GM23248 (cell line): ENCODE results near the gene MORN1. TPM values are rescaled to one million over a fixed set of nuclear protein-coding genes. Genes with fewer than 3 reads are reported as not detected.
A peak's percentile ranks its signal among the peaks of the same experiment; 100 is the strongest.

Experiments
- DNase-seq: peaks from one replicate; pipeline ENCODE4 v3.0.0-alpha.2; 2015
- H2AFZ ChIP-seq: fragments of 200-600 bp; sonication (generic); 2 replicates; pipeline ENCODE4 v1.6.1; 2016; ENCODE audit warnings: antibody characterized with exemption
- H3F3A ChIP-seq: fragments of 200-600 bp; sonication (generic); 2 replicates; pipeline ENCODE4 v1.6.1; 2016; ENCODE audit warnings: mild to moderate bottlenecking, antibody characterized with exemption, mixed run types; ENCODE audit not compliant: insufficient read depth
- H3K27ac ChIP-seq: fragments of 200-600 bp; sonication (generic); 2 replicates; pipeline ENCODE4 v1.5.1; 2016; ENCODE audit warnings: mild to moderate bottlenecking
- H3K27me3 ChIP-seq: fragments of 200-600 bp; sonication (generic); replicated peaks from 2 replicates; pipeline ENCODE4 v1.6.1; 2016; ENCODE audit warnings: mild to moderate bottlenecking; ENCODE audit not compliant: insufficient read depth
- H3K36me3 ChIP-seq: fragments of 200-600 bp; sonication (generic); 2 replicates; pipeline ENCODE4 v1.6.1; 2016; ENCODE audit warnings: low read depth, mild to moderate bottlenecking
- H3K4me1 ChIP-seq: fragments of 200-600 bp; sonication (generic); 2 replicates; pipeline ENCODE4 v1.6.1; 2016; ENCODE audit warnings: mild to moderate bottlenecking; ENCODE audit not compliant: insufficient read depth
- H3K4me2 ChIP-seq: fragments of 200-600 bp; sonication (generic); one replicate; pipeline ENCODE4 v1.6.1; 2016; ENCODE audit warnings: mild to moderate bottlenecking; ENCODE audit not compliant: unreplicated experiment
- H3K4me3 ChIP-seq: fragments of 200-600 bp; sonication (generic); 2 replicates; pipeline ENCODE4 v1.5.1; 2016; ENCODE audit warnings: mild to moderate bottlenecking
- H3K79me2 ChIP-seq: fragments of 200-600 bp; sonication (generic); 2 replicates; pipeline ENCODE4 v1.6.1; 2016; ENCODE audit warnings: mild to moderate bottlenecking; ENCODE audit not compliant: insufficient read depth
- H3K9ac ChIP-seq: fragments of 200-600 bp; sonication (generic); 2 replicates; pipeline ENCODE4 v1.6.1; 2016; ENCODE audit warnings: mild to moderate bottlenecking
- H3K9me2 ChIP-seq: fragments of 200-600 bp; sonication (generic); 2 replicates; pipeline ENCODE4 v1.6.1; 2016; ENCODE audit warnings: mixed run types, mild to moderate bottlenecking, moderate library complexity; ENCODE audit not compliant: insufficient read depth
- H3K9me3 ChIP-seq: fragments of 200-600 bp; sonication (generic); one replicate; pipeline ENCODE4 v1.6.1; 2017; ENCODE audit warnings: low read depth
- H4K20me1 ChIP-seq: fragments of 200-600 bp; sonication (generic); 2 replicates; pipeline ENCODE4 v1.6.0; 2016; ENCODE audit not compliant: insufficient read depth
- EZH2 ChIP-seq: fragments of 200-600 bp; sonication (generic); IDR thresholded peaks from 2 replicates; pipeline ENCODE4 v1.6.1; 2018; ENCODE audit warnings: antibody characterized with exemption, mild to moderate bottlenecking; ENCODE audit not compliant: insufficient read depth, poor library complexity, severe bottlenecking
- EZH2phosphoT487 ChIP-seq: fragments of 200-600 bp; sonication (generic); IDR thresholded peaks from 2 replicates; pipeline ENCODE4 v1.6.1; 2018; ENCODE audit warnings: antibody characterized with exemption, moderate library complexity, mild to moderate bottlenecking, low read depth; ENCODE audit not compliant: insufficient read depth
- WGBS, 2 experiments: methylation state at CpG; one replicate each; pipeline ENCODE4 v1.1.6; 2015 to 2017; ENCODE audit warnings: low lambda C conversion rate in 2 of 2, low coverage in 1 of 2; ENCODE audit errors: missing lambda C conversion rate in 2 of 2; 5-methylcytosine and 5-hydroxymethylcytosine counted together
- in situ Hi-C: fragments of 300-500 bp; cut with MboI; formaldehyde crosslinking; loops from 2 replicates; pipeline ENCODE4 v1.15.0; 2020
- polyA plus RNA-seq: library from polyadenylated mRNA; unstranded; fragments of >200 nt; fragmentation: Nextera tagmentation; extraction: Ambion mirVana; gene quantifications from 2 replicates; pipeline ENCODE4 v1.2.1, GENCODE V29; 2016
- total RNA-seq: library from RNA; depleted of rRNA; stranded (reverse); fragments of >200 nt; shearing (Covaris generic); gene quantifications from 2 replicates; pipeline ENCODE4 v1.2.3, GENCODE V29; 2014

MORN1 gene
- total and polyA plus RNA-seq, 2 experiments from 2014 or later, result 7.2 to 8.8 TPM

GRCh38 chr1:2415801-2416208, 24.5 kb upstream of the MORN1 start:
- Histone ChIP-seq H3K79me2 (peaks cover 14% of the 10 kb centered on the region), H3K4me2 (no peak overlapping the region), H2AFZ (no peak overlapping the region), H3K9me2 (no peaks in the 10 kb centered on the region), H3K9ac (no peak overlapping the region), H3K27me3 (peaks cover 6% of the 10 kb centered on the region), H3K9me3 (no peaks in the 10 kb centered on the region), H3K36me3 (no peaks in the 10 kb centered on the region), H3K27ac (no peak overlapping the region), H3K4me3 (no peak overlapping the region), H4K20me1 (no peaks in the 10 kb centered on the region), H3K4me1 (no peaks in the 10 kb centered on the region), H3F3A (no peaks in the 10 kb centered on the region)
- TF ChIP-seq EZH2 (no peak), EZH2phosphoT487 (no peak)
- 63 to 70% methylated on average over 18 to 19 of the region's 19 CpGs for WGBS, 2 experiments
- DNase-seq, result no peak
- in situ Hi-C loops, result loop anchor here (10.0 to 25.0 kb wide), 3 partner anchors 129 to 1009 kb away; partner anchors contain the start of gene ACTRT2

GRCh38 chr1:2415337-2415736, 24.0 kb upstream of the MORN1 start:
- peaks cover 6% of the 10 kb centered on the region for H3K27me3 ChIP-seq
- in situ Hi-C loops, result loop anchor here (10.0 to 25.0 kb wide), 3 partner anchors 129 to 1009 kb away; partner anchors contain the start of gene ACTRT2
- no peaks in the 10 kb centered on the region for H3K9me2 ChIP-seq
- no peak overlapping the region for H2AFZ ChIP-seq
- DNase-seq, result no peak
- no peaks in the 10 kb centered on the region for H3K4me1 ChIP-seq
- H3K4me2 ChIP-seq, result no peak overlapping the region
- H3K36me3 ChIP-seq, result no peaks in the 10 kb centered on the region
- 55 to 68% methylated on average over 11 of the region's 11 CpGs for WGBS, 2 experiments
- no peaks in the 10 kb centered on the region for H4K20me1 ChIP-seq
- H3K27ac ChIP-seq, result no peak overlapping the region
- no peak overlapping the region for H3K4me3 ChIP-seq
- H3K9me3 ChIP-seq, result no peaks in the 10 kb centered on the region
- H3F3A ChIP-seq, result no peaks in the 10 kb centered on the region
- TF ChIP-seq EZH2phosphoT487 (no peak), EZH2 (no peak)
- peaks cover 16% of the 10 kb centered on the region for H3K79me2 ChIP-seq
- H3K9ac ChIP-seq, result no peak overlapping the region

DNA sequence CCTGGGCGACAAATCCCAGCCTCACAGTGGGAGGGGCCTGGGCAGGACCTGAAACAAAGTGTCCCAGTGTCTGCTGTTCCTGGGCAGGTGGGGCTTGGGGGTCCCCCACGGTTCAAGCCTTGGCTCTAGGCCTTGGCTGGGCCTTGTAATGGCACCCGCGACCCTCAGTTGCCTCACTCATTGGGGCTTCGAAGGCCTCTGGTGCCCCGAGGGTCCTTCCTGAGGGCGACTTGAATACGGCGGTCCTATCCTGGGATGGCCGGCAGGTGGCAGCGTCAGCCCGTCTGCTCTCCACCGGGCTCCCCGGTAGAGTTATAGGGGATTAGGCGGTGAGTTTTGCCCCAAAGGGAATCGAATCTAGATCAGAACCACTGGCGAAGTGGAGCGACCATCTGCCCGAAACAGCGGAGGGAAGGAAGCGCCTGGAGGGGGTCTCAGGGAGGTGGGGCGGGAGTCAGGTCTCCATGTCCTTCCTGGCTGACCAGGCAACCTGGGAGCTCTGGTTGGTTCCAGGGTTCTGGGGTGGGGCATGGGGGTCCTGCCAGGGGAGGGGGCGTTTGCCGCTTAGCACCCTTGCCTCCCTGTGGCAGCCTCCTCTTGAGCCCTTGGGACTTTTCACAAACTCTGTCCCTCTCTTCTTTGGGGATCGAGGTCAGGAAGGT, 23.1 kb upstream of the MORN1 start:
- H3K79me2 ChIP-seq, result peaks cover 16% of the 10 kb centered on the region
- peak; percentile 74 for DNase-seq
- no peaks in the 10 kb centered on the region for H3K36me3 ChIP-seq
- no peaks in the 10 kb centered on the region for H3K9me3 ChIP-seq
- H3K4me2 ChIP-seq, result no peak overlapping the region
- H3K4me1 ChIP-seq, result no peaks in the 10 kb centered on the region
- H3K27me3 ChIP-seq, result peaks cover 6% of the 10 kb centered on the region
- in situ Hi-C loops, result loop anchor here (10.0 to 25.0 kb wide), 3 partner anchors 130 to 1010 kb away; partner anchors contain the start of gene ACTRT2
- no peak overlapping the region for H2AFZ ChIP-seq
- no peaks in the 10 kb centered on the region for H4K20me1 ChIP-seq
- no peak overlapping the region for H3K9ac ChIP-seq
- H3K9me2 ChIP-seq, result no peaks in the 10 kb centered on the region
- no peak overlapping the region for H3K4me3 ChIP-seq
- no peak overlapping the region for H3K27ac ChIP-seq
- TF ChIP-seq EZH2phosphoT487 (no peak), EZH2 (no peak)
- no peaks in the 10 kb centered on the region for H3F3A ChIP-seq
- WGBS, 2 experiments, result 1 to 2% methylated on average over 22 to 24 of the region's 25 CpGs

DNA sequence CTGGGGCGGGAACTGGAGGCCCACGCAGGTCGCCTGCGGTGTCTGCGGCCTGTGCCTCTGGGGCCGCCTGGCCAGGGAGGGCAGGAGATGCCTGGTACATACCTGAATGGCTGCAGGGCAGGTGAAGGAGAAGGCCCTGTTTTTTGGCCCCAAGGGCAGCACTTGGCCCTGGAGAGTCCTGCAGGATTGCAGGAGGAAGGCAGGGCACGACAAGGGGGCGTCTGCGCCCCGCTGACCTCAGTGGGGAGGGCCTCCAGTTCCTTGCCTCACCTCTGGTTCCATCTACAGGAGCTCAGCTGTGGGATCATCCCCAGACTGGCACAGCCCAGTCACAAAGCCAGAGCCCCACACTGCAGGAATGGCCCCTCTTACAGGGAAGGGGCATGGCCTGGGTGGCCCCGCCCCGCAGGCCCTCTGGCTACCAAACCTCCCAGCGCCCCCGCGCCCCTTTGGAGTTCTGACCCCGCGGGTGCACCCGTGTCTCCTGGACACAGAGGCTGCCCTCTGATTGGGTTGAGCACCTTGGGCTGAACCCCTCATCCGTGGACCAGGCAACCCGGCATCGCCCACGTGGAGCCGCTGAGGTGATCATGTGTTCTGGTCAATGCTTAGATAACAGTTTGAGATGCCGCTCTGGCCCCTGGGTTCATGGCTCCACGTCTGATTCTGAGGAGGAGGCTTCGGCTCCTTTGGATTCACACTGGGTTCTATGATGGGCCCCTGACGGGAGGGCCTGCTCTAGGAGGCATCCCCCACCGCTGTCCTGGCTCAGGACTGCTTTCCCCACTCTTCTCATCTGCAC, 22.3 kb upstream of the MORN1 start:
- peaks cover 5% of the 10 kb centered on the region for H3K27me3 ChIP-seq
- no peaks in the 10 kb centered on the region for H3K9me3 ChIP-seq
- H3K27ac ChIP-seq, result no peak overlapping the region
- H3K79me2 ChIP-seq, result peaks cover 16% of the 10 kb centered on the region
- WGBS, 2 experiments, result 37 to 46% methylated on average over 21 to 25 of the region's 28 CpGs
- H4K20me1 ChIP-seq, result no peaks in the 10 kb centered on the region
- in situ Hi-C loops, result loop anchor here (10.0 to 25.0 kb wide), 3 partner anchors 131 to 1011 kb away; partner anchors contain the start of gene ACTRT2
- TF ChIP-seq EZH2, result no peak
- no peak for TF ChIP-seq EZH2phosphoT487
- 0 out of 2 replicates have a peak overlapping the region, but pooled peaks have one; percentile 69 for H2AFZ ChIP-seq
- no peaks in the 10 kb centered on the region for H3K4me1 ChIP-seq
- H3K9me2 ChIP-seq, result no peaks in the 10 kb centered on the region
- no peak for DNase-seq
- H3K36me3 ChIP-seq, result no peaks in the 10 kb centered on the region
- H3K9ac ChIP-seq, result peak overlapping the region; percentile 89
- no peaks in the 10 kb centered on the region for H3F3A ChIP-seq
- peak overlapping the region; percentile 64 for H3K4me2 ChIP-seq
- H3K4me3 ChIP-seq, result peak overlapping the region; percentile 91
